ENCODE data around the gene KPTN.

Gene KPTN

GRCh38 chr19:47483800-47484690 is at the start of gene KPTN:
Gene KPTN (minus strand): TSS chr19:47484219. CDS start chr19:47484160, 59 bp downstream.
- DNase-seq: peak; percentile 92

- no peak for DNase-seq
These were observed 47.8 kb upstream of the KPTN start for GRCh38 chr19:47531640-47532387.

- DNase-seq: no peak
These were observed 45.2 kb upstream of the KPTN start for GRCh38 chr19:47529018-47529742.

GRCh38 chr19:47526798-47527197 is 42.8 kb upstream of the KPTN start:
- DNase-seq: no peak

- DNase-seq: peak; percentile 10
These were observed 39.5 kb upstream of the KPTN start for GRCh38 chr19:47523473-47523872.

GRCh38 chr19:47521473-47522180 is 37.6 kb upstream of the KPTN start:
- DNase-seq: no peak

- no peak for DNase-seq
These were observed 36.8 kb upstream of the KPTN start for GRCh38 chr19:47520839-47521238.

- DNase-seq: no peak
These were observed 36.4 kb upstream of the KPTN start for GRCh38 chr19:47520343-47520806.

GRCh38 chr19:47518854-47519253 is 34.8 kb upstream of the KPTN start:
- no peak for DNase-seq

- DNase-seq: no peak
These were observed 34.1 kb upstream of the KPTN start for GRCh38 chr19:47518139-47518538.

GRCh38 chr19:47514869-47515588 is 31.0 kb upstream of the KPTN start, which contains the start of gene NAPA:
Gene NAPA (minus strand): TSS chr19:47515063. CDS start chr19:47514940, 123 bp downstream.
- DNase-seq: peak; percentile 100

GRCh38 chr19:47514151-47514868 is 30.3 kb upstream of the KPTN start:
- no peak for DNase-seq

GRCh38 chr19:47512948-47513319 is 28.9 kb upstream of the KPTN start:
- DNase-seq: no peak

GRCh38 chr19:47512183-47512947 is 28.3 kb upstream of the KPTN start:
- DNase-seq: no peak

GRCh38 chr19:47511681-47512080 is 27.7 kb upstream of the KPTN start:
- no peak for DNase-seq

- no peak for DNase-seq
These were observed 27.1 kb upstream of the KPTN start for GRCh38 chr19:47511128-47511517.

GRCh38 chr19:47510516-47511127 is 26.6 kb upstream of the KPTN start:
- DNase-seq: no peak

- no peak for DNase-seq
These were observed 26.0 kb upstream of the KPTN start for GRCh38 chr19:47509973-47510372.

GRCh38 chr19:47509170-47509847 is 25.3 kb upstream of the KPTN start:
- no peak for DNase-seq
